Skeletal muscle satellite cell (primary cell): ENCODE results near the gene TMEM51. TPM values are rescaled to one million over a fixed set of nuclear protein-coding genes. Genes with fewer than 3 reads are reported as not detected.

Experiments used
- H3K27me3 ChIP-seq: 2 replicates; pipeline ENCODE4 v1.7.0; 2013; ENCODE audit warnings: low read length; ENCODE audit not compliant: control insufficient read depth, insufficient read depth
- H3K36me3 ChIP-seq: 2 replicates; pipeline ENCODE4 v1.7.0; 2013; ENCODE audit warnings: mild to moderate bottlenecking, control low read depth, low read length; ENCODE audit not compliant: insufficient read depth
- H3K4me1 ChIP-seq: 2 replicates; pipeline ENCODE4 v1.7.0; 2013; ENCODE audit warnings: low read length; ENCODE audit not compliant: control insufficient read depth, insufficient read depth
- H3K4me2 ChIP-seq: 2 replicates; pipeline ENCODE4 v1.7.0; 2013; ENCODE audit warnings: mild to moderate bottlenecking, low read length
- H3K4me3 ChIP-seq: 2 replicates; pipeline ENCODE4 v1.7.0; 2013; ENCODE audit warnings: low read length
- H3K9ac ChIP-seq: 2 replicates; pipeline ENCODE4 v1.7.0; 2013; ENCODE audit warnings: mild to moderate bottlenecking, low read depth, low read length, moderate library complexity
- H3K9me3 ChIP-seq: replicated peaks from 2 replicates; pipeline ENCODE4 v1.7.0; 2013; ENCODE audit warnings: mild to moderate bottlenecking, control low read depth, low read length
- total RNA-seq: library from RNA; depleted of rRNA; stranded (reverse); fragments of >200 nt; gene quantifications from 2 replicates; pipeline ENCODE4 v1.2.3, GENCODE V29; 2012; rRNA removed

The TMEM51 gene
- 0.44 and 0.51 TPM in 2 replicates for total RNA-seq

DNA sequence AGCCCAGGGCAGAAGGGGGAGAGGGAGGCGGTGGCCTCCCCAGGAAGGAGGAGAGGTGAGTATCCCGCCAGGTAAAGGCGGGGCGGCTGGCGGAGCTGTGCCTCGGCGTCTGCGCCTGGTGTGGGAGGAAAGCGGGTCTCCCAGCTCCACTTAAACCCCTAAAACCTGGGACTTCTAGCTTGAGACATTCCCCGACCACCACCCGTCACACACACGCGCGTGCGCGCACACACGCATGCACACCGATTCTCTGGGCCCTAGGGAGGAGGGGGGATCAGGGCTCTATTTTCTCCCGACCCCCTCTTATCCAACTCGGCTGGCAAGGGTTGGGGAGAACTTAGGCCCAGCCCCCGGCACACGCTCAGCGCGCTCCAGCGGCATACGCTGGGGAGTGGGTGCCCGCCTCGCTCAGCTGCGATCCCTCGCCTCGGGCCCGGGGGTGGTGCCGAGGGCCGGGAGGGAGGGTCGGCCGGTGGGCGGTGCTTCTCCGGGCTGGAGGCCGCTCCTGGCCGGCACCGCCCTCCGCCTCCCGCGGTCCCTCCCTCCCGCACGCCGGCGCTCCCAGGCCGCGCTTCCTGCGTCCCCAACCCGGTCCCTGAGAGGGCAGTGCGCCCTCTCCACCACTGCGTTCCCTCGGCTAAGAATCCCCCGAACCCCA is at the start of gene TMEM51:
TMEM51 (plus strand) TSS at position 564 of the 658 bp plus-strand sequence. CDS start 61,341 bp downstream, outside the sequence.
- peak within 1 kb of the TSS; percentile 69 for H3K9ac ChIP-seq
- H3K4me3 ChIP-seq: peak within 1 kb of the TSS; percentile 81
- H3K4me1 ChIP-seq: peaks cover 22% of the 10 kb centered on the region
- H3K36me3 ChIP-seq: no peaks in the 10 kb centered on the region
- H3K4me2 ChIP-seq: peak within 1 kb of the TSS; percentile 98
- no peaks in the 10 kb centered on the region for H3K9me3 ChIP-seq
- peaks cover 37% of the 10 kb centered on the region for H3K27me3 ChIP-seq

GRCh38 chr1:15103906-15104305 is 49.6 kb upstream of the TMEM51 start:
- Histone ChIP-seq H3K27me3 (peaks cover 9% of the 10 kb centered on the region), H3K36me3 (no peaks in the 10 kb centered on the region), H3K4me1 (no peaks in the 10 kb centered on the region), H3K9ac (no peak overlapping the region), H3K4me2 (no peak overlapping the region), H3K9me3 (no peaks in the 10 kb centered on the region), H3K4me3 (no peak overlapping the region)

- H3K9me3 ChIP-seq: no peaks in the 10 kb centered on the region
- H3K4me1 ChIP-seq: no peaks in the 10 kb centered on the region
- no peak overlapping the region for H3K9ac ChIP-seq
- no peak overlapping the region for H3K4me3 ChIP-seq
- H3K4me2 ChIP-seq: no peak overlapping the region
- H3K36me3 ChIP-seq: no peaks in the 10 kb centered on the region
- peaks cover 5% of the 10 kb centered on the region for H3K27me3 ChIP-seq
Observed at GRCh38 chr1:15104768-15105167, 48.8 kb upstream of the TMEM51 start.

DNA sequence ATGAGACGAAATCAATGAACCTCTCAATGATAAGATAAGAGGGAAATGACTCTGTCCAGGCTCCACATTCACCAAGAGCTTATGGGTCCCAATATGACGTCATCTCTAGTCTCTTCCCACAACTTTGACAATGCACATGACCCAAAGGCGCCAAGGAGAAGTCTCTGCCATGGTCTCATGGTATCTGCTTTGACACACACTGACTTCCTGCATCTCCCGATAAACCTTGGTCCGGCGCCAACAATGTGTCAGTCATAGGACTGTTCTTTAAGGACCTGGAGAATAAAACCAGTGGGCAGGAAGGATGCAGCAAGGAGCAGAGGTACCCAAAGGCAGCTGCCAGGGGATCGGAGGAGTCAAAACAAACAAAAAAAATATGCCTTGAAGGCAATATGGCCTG is 46.9 kb upstream of the TMEM51 start:
- H3K4me1 ChIP-seq: no peaks in the 10 kb centered on the region
- no peaks in the 10 kb centered on the region for H3K9me3 ChIP-seq
- no peak overlapping the region for H3K4me3 ChIP-seq
- peaks cover 5% of the 10 kb centered on the region for H3K27me3 ChIP-seq
- H3K36me3 ChIP-seq: no peaks in the 10 kb centered on the region
- no peak overlapping the region for H3K9ac ChIP-seq
- H3K4me2 ChIP-seq: no peak overlapping the region

DNA sequence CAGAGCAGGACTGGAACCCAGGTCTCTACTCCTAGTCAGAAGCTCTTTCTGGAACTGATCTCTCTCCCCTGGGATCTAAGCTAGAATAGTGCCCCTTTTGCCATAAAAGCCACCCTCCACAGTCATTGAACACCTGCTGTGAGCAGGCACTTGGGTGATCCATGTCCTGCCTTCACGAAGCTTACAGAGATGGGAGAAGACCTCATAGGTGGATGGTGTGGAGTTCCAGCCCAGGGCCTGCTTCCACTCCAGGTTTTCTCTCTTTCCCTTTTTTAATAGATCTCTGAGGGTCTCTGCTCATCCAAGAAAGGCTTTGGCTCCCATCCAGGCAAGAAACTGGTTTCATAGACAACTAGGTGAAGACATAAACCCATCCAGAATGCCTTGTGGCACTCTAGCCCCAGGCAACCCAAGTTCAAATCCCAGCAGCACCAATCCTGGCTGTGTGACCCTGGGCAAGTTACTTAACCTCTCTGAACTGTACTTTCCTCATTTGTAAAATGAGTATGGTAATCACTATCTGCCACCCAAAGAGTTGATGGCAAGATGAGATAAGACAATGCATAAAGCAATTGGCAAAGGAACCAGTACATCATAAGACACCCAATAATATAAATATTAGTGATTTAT is 46.4 kb upstream of the TMEM51 start:
- no peak overlapping the region for H3K4me3 ChIP-seq
- H3K9me3 ChIP-seq: no peaks in the 10 kb centered on the region
- peaks cover 5% of the 10 kb centered on the region for H3K27me3 ChIP-seq
- H3K4me1 ChIP-seq: no peaks in the 10 kb centered on the region
- H3K4me2 ChIP-seq: no peak overlapping the region
- no peaks in the 10 kb centered on the region for H3K36me3 ChIP-seq
- H3K9ac ChIP-seq: no peak overlapping the region

DNA sequence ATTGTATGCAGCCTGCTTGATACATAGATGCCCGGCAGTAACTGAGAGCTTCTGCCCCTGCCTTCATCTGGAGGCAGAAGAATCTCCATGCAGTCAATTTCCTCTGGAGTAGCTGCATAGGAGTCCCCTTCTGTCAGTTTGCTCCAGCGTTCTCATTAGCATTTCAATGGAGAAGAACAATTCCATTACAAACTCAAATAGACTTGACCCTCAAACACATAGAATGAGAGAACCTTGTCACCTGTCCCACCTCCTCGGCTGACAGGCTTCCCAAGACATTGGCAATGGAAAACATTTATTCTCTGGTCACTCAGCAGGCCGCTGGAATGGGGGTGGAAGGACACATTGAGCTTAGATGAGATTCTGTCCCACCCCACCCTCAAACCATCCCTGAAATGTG is 45.6 kb upstream of the TMEM51 start:
- Histone ChIP-seq H3K27me3 (no peaks in the 10 kb centered on the region), H3K4me2 (no peak overlapping the region), H3K4me1 (no peaks in the 10 kb centered on the region), H3K9me3 (no peaks in the 10 kb centered on the region), H3K36me3 (no peaks in the 10 kb centered on the region), H3K4me3 (no peak overlapping the region), H3K9ac (no peak overlapping the region)

DNA sequence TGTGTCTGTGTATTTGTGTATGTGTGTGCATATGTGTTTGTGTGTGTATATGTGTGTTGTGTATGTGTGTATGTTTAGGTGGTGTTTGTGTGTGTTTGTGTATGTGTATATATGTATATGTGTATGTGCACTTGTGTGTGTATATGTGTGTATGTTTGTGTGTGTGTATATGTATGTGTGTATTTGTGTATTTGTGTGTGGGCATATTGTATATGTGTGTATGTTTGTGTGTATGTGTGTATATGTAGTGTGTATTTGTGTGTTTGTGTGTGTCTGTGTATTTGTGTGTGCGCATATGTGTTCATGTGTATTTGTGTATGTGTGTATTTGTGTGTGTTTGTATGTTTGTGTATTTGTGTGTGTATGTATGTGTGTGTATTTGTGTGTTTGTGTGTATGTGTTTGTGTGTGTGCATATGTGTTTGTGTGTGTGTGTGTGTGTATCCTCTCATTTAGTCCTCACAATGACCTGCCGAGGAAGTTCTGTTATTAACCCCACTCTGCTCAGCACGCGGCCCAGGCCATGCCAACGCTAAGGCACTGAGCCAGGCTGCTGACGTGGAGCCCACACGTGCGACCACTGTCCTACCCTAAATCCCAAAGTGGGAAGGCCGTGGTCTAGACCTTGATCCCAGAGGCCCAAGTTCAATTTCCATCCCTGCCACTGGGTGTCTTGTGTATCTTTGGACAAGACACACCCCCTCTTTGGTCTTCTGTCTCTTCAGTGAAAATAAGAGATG is 43.2 kb upstream of the TMEM51 start:
- Histone ChIP-seq H3K27me3 (no peaks in the 10 kb centered on the region), H3K4me2 (no peak overlapping the region), H3K9ac (no peak overlapping the region), H3K4me1 (no peaks in the 10 kb centered on the region), H3K4me3 (no peak overlapping the region), H3K9me3 (no peaks in the 10 kb centered on the region), H3K36me3 (no peaks in the 10 kb centered on the region)

GRCh38 chr1:15110867-15111230 is 42.7 kb upstream of the TMEM51 start:
- Histone ChIP-seq H3K9me3 (no peaks in the 10 kb centered on the region), H3K9ac (no peak overlapping the region), H3K4me2 (no peak overlapping the region), H3K36me3 (no peaks in the 10 kb centered on the region), H3K4me3 (no peak overlapping the region), H3K4me1 (no peaks in the 10 kb centered on the region), H3K27me3 (peaks cover under 1% of the 10 kb centered on the region)

DNA sequence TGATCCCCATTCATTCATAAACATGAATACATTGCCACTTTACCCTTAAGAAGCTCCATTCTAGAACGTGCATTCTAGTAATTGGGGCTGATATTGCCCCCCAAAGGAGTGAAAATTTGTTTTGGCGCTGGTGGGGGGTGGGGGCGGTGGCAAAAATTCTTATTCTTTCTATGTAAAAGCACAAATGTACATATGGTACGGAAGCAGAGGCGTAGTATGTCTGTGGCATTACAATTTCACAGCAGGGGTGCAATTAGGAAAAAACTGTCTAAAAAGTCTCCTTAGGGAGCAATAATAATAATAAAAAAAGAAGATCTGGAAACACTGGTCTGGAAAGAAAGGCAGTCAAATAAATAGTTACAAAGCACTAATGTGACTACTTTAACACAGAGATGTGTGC is 40.4 kb upstream of the TMEM51 start:
- H3K4me3 ChIP-seq: no peak overlapping the region
- no peak overlapping the region for H3K4me2 ChIP-seq
- H3K9me3 ChIP-seq: no peaks in the 10 kb centered on the region
- no peaks in the 10 kb centered on the region for H3K36me3 ChIP-seq
- no peak overlapping the region for H3K9ac ChIP-seq
- peaks cover 6% of the 10 kb centered on the region for H3K27me3 ChIP-seq
- no peaks in the 10 kb centered on the region for H3K4me1 ChIP-seq

DNA sequence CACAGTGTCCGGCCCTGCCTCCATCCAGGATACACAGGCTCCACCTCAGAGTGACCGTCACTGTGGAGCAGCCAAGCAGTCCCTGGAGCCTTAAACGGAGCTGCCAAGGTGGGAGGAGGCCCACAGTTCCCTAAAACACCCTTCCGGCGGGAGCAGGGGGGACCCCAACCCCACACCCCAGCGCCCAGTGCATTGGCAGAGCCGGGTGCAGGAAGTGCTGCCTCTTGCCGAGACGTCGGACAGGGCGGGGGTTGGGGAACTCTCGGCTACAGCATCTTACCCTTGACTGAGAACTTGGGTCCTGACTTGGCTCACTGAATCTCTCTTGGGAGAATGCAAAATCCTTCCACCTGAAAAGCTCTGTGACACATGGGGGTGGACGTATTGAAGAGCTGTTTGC is 38.7 kb upstream of the TMEM51 start:
- H3K4me3 ChIP-seq: no peak overlapping the region

GRCh38 chr1:15115542-15116330 is 37.8 kb upstream of the TMEM51 start:
- no peak overlapping the region for H3K4me3 ChIP-seq
- H3K4me1 ChIP-seq: no peaks in the 10 kb centered on the region
- H3K9ac ChIP-seq: no peak overlapping the region
- H3K9me3 ChIP-seq: no peaks in the 10 kb centered on the region
- no peaks in the 10 kb centered on the region for H3K36me3 ChIP-seq
- no peak overlapping the region for H3K4me2 ChIP-seq
- H3K27me3 ChIP-seq: peaks cover 10% of the 10 kb centered on the region

More for the DNA sequence above, 38.7 kb upstream of the TMEM51 start:
- Histone ChIP-seq H3K4me2 (no peak overlapping the region), H3K36me3 (no peaks in the 10 kb centered on the region), H3K9me3 (no peaks in the 10 kb centered on the region), H3K9ac (no peak overlapping the region), H3K27me3 (peaks cover 6% of the 10 kb centered on the region), H3K4me1 (no peaks in the 10 kb centered on the region)
